Kidney (tissue), 14 donors: ENCODE measurements around the gene ADD2. TPM values are rescaled to one million over a fixed set of nuclear protein-coding genes. Genes with fewer than 3 reads are reported as not detected.

Experiments used
- DNase-seq, 5 donors: peaks; one replicate each; pipeline ENCODE4 v3.0.0-alpha.2; 2013 to 2020
- FAIRE-seq: peaks from 2 replicates; lab custom pipeline; 2012; peaks lifted over from hg19 to GRCh38; lab: Jason Lieb, UNC
- H3K27ac ChIP-seq, 2 donors: one replicate each; pipeline ENCODE4 v1.7.0; 2013; ENCODE audit warnings: low read depth in 2 of 2, low read length in 2 of 2, inconsistent platforms in 1 of 2
- H3K27me3 ChIP-seq: one replicate; pipeline ENCODE4 v1.7.1; 2013; ENCODE audit warnings: low read length, inconsistent platforms; ENCODE audit not compliant: control insufficient read depth, insufficient read depth
- H3K36me3 ChIP-seq, 3 donors: one replicate each; pipeline versions ENCODE4 v1.7.0 to v1.7.1; 2013; ENCODE audit warnings: low read length in 3 of 3, control low read depth in 1 of 3, inconsistent platforms in 1 of 3; ENCODE audit not compliant: insufficient read depth in 3 of 3, control insufficient read depth in 2 of 3
- H3K4me1 ChIP-seq, 3 donors: one replicate each; pipeline versions ENCODE4 v1.7.0 to v1.7.1; 2013; ENCODE audit warnings: low read length in 3 of 3, inconsistent platforms in 1 of 3, low read depth in 1 of 3; ENCODE audit not compliant: control insufficient read depth in 2 of 3, insufficient read depth in 2 of 3
- H3K4me3 ChIP-seq, 3 donors: one replicate each; pipeline versions ENCODE4 v1.7.0 to v1.8.1; 2013; ENCODE audit warnings: low read length in 3 of 3, control low read depth in 1 of 3, inconsistent platforms in 1 of 3
- H3K9ac ChIP-seq, 3 donors: one replicate each; pipeline versions ENCODE4 v1.7.0 to v1.7.1; 2013; ENCODE audit warnings: low read length in 3 of 3, control low read depth in 1 of 3, inconsistent platforms in 1 of 3
- H3K9me3 ChIP-seq, 3 donors: one replicate each; pipeline versions ENCODE4 v1.7.0 to v1.7.1; 2013; ENCODE audit warnings: low read length in 3 of 3, control low read depth in 1 of 3, inconsistent platforms in 1 of 3; ENCODE audit not compliant: control insufficient read depth in 2 of 3, insufficient read depth in 1 of 3
- CTCF ChIP-seq: IDR thresholded peaks from 3 replicates; pipeline ENCODE4 v1.5.1; 2012; ENCODE audit warnings: mild to moderate bottlenecking, moderate library complexity, borderline replicate concordance; ENCODE audit not compliant: insufficient read depth; ENCODE audit errors: extremely low read depth
- intact Hi-C: fragments of 100-400 bp; cut with DNase I; formaldehyde crosslinking; loops from one replicate; pipeline ENCODE4 v1.11.1; 2022
- polyA plus RNA-seq: library from polyadenylated mRNA; stranded (reverse); fragments of 350-450 nt; fragmentation: Illumina TruSeq; extraction: RNeasy Lipid Tissue Mini Kit (QIAGEN cat#74804); gene quantifications from one replicate; pipeline ENCODE4 v1.2.3, GENCODE V29; 2014; ENCODE audit warnings: low read depth, low replicate concordance; ENCODE audit not compliant: insufficient read depth
- total RNA-seq: library from RNA; stranded (reverse); fragmentation: NEBNext Ultra II Directional; extraction: Animal tissue kit (Norgen Biotek cat#: 25700); gene quantifications from one replicate; pipeline ENCODE4 v1.2.1, GENCODE V29; 2021
- donor health status: control.
- donor health status: control.
- donor health status: control.
- donor health status: control.
- donor health status: control.
- donor health status: DM: yes; HTN: yes; CAD: no.
- donor health status: Normal renal cell carcinoma (clear cell type).

Gene ADD2
- total and polyA plus RNA-seq, 2 donors from 2014 or later: 2.9 TPM; not detected in 1

GRCh38 chr2:70738159-70738558, 29.8 kb downstream of the ADD2 start:
- FAIRE-seq (no peak), DNase-seq (no peak)
- H3K4me1 ChIP-seq: no peaks in the 10 kb centered on the region
- H3K27ac ChIP-seq: no peak overlapping the region
- no peak for TF ChIP-seq CTCF
- H3K4me3 ChIP-seq: no peak overlapping the region
- H3K9ac ChIP-seq: no peak overlapping the region
- no peaks in the 10 kb centered on the region for H3K9me3 ChIP-seq
- intact Hi-C loops: no loop called here
- no peaks in the 10 kb centered on the region for H3K27me3 ChIP-seq
- H3K36me3 ChIP-seq: no peaks in the 10 kb centered on the region

DNA sequence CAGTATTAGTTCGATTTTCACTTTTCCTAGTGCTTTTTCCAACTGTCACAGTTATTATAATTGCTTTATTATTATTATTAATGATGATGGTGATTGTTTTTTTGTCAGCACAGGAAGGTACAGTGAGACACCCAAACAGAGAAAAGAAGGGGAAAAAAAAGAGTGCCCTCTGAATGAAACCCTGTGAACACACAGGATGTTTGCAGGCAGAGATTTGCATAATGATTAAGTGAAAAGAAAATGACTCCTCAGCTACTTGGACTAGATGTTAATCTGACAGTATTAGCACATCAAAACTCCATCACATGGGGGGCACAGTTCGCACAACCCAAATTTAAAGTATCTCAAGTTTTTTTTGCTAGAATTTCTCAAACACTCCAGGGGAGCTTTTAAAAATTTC, 32.9 kb downstream of the ADD2 start:
- no peaks in the 10 kb centered on the region for H3K9me3 ChIP-seq
- H3K9ac ChIP-seq: no peak overlapping the region
- no peak overlapping the region for H3K27ac ChIP-seq
- intact Hi-C loops: no loop called here
- no peak overlapping the region for H3K4me3 ChIP-seq
- DNase-seq (no peak), FAIRE-seq (no peak)
- H3K36me3 ChIP-seq: no peaks in the 10 kb centered on the region
- TF ChIP-seq CTCF: no peak
- no peaks in the 10 kb centered on the region for H3K27me3 ChIP-seq
- no peaks in the 10 kb centered on the region for H3K4me1 ChIP-seq

DNA sequence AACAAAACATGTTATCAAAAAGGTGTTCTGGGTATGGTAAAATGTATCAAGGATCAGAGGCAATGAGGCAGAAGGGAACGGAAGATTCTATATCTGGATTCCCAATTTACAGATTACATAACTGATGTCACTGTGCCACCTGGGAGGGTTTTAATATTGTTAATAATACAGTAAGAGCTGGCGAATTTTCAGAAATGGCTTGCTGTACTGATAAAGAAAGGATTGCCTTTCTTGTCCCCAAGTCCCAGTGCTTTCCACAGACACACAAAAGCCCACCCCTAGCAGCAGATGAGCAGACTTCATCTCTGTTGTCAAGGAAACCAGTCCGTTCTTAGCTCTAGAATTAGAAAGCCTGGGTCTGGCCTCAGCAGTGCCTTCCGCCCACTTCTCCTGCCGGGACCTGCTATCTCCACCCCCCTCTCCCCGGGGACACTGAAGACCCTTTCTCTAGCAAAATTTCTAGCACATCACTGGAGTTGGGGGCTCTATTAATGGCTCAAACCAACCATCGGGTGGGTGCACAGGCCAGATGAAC, 34.3 kb downstream of the ADD2 start:
- H3K4me3 ChIP-seq: no peak overlapping the region
- H3K27ac ChIP-seq: no peak overlapping the region
- TF ChIP-seq CTCF: no peak
- H3K4me1 ChIP-seq: no peaks in the 10 kb centered on the region
- FAIRE-seq (no peak), DNase-seq (no peak)
- no peaks in the 10 kb centered on the region for H3K36me3 ChIP-seq
- intact Hi-C loops: no loop called here
- no peak overlapping the region for H3K9ac ChIP-seq
- no peaks in the 10 kb centered on the region for H3K9me3 ChIP-seq
- no peaks in the 10 kb centered on the region for H3K27me3 ChIP-seq
